OCI-LY7 (cell line): ENCODE data around the gene CPNE5. TPM values are rescaled to one million over a fixed set of nuclear protein-coding genes. Genes with fewer than 3 reads are reported as not detected.

Experiments
- BruUV-seq: library from RNA; stranded (reverse); fragments of 400-500 nt; replicated peaks from 2 replicates; lab custom pipeline; 2021; lab: Mats Ljungman, UMichigan
- CTCF ChIA-PET: fragments of 300-600 bp; sonication (Branson Sonifier 250); formaldehyde crosslinking; loops from one replicate; lab custom pipeline; 2022; ENCODE audit warnings: antibody characterized with exemption; ENCODE audit not compliant: unreplicated experiment; lab: Charles Lee
- POLR2A ChIA-PET: fragments of 300-600 bp; sonication (Branson Sonifier 250); formaldehyde crosslinking; loops from one replicate; lab custom pipeline; 2022; ENCODE audit warnings: antibody characterized with exemption; lab: Charles Lee
- DNase-seq: peaks from one replicate; pipeline ENCODE4 v3.0.0-alpha.2; 2015; ENCODE audit warnings: low spot score
- H2AFZ ChIP-seq: fragments of 200-600 bp; sonication (generic), shearing (Covaris generic); 2 replicates; pipeline ENCODE4 v1.6.1; 2014; ENCODE audit warnings: mild to moderate bottlenecking, antibody characterized with exemption, low read length, moderate library complexity
- H3K27ac ChIP-seq: fragments of 200-600 bp; sonication (generic); 2 replicates; pipeline ENCODE4 v1.5.1; 2014; ENCODE audit warnings: mixed run types, low read depth, mild to moderate bottlenecking, moderate library complexity, low read length, inconsistent platforms; ENCODE audit not compliant: poor library complexity, severe bottlenecking
- H3K36me3 ChIP-seq: fragments of 200-600 bp; sonication (generic); 2 replicates; pipeline ENCODE4 v1.6.1; 2014; ENCODE audit warnings: mild to moderate bottlenecking, antibody characterized with exemption, low read length, moderate library complexity, mixed read lengths; ENCODE audit not compliant: insufficient read depth
- H3K4me1 ChIP-seq: fragments of 200-600 bp; sonication (generic); 2 replicates; pipeline ENCODE4 v1.5.1; 2014; ENCODE audit warnings: mild to moderate bottlenecking, low read length; ENCODE audit not compliant: insufficient read depth, poor library complexity, severe bottlenecking
- H3K4me2 ChIP-seq: fragments of 200-600 bp; sonication (generic); 2 replicates; pipeline ENCODE4 v1.6.1; 2014; ENCODE audit warnings: mild to moderate bottlenecking, low read length
- H3K4me3 ChIP-seq: fragments of 200-600 bp; sonication (generic); 2 replicates; pipeline ENCODE4 v1.5.1; 2014; ENCODE audit warnings: mild to moderate bottlenecking, low read depth, low read length; ENCODE audit not compliant: poor library complexity, severe bottlenecking
- H3K79me2 ChIP-seq: fragments of 200-600 bp; sonication (generic); 2 replicates; pipeline ENCODE4 v1.6.1; 2016; ENCODE audit warnings: low read depth, mild to moderate bottlenecking, low read length, moderate library complexity, mixed read lengths; ENCODE audit not compliant: insufficient read depth
- H3K9me2 ChIP-seq: fragments of 200-600 bp; sonication (generic); 2 replicates; pipeline ENCODE4 v1.6.1; 2016; ENCODE audit warnings: mild to moderate bottlenecking, low read length, mixed read lengths; ENCODE audit not compliant: insufficient read depth
- H3K9me3 ChIP-seq: fragments of 200-600 bp; sonication (generic); 2 replicates; pipeline ENCODE4 v1.6.1; 2014; ENCODE audit warnings: mild to moderate bottlenecking, mixed run types, low read length, mixed read lengths
- H4K20me1 ChIP-seq: fragments of 200-600 bp; sonication (generic); 2 replicates; pipeline ENCODE4 v1.6.1; 2014; ENCODE audit warnings: mild to moderate bottlenecking, antibody characterized with exemption, low read length, moderate library complexity, mixed read lengths; ENCODE audit not compliant: insufficient read depth
- EZH2phosphoT487 ChIP-seq: fragments of 200-600 bp; sonication (generic); IDR thresholded peaks from 2 replicates; pipeline ENCODE4 v1.6.1; 2018; ENCODE audit warnings: low read depth, borderline replicate concordance, mild to moderate bottlenecking, mixed run types, antibody characterized with exemption, low read length, moderate library complexity, mixed read lengths
- intact Hi-C: fragments of 100-400 bp; cut with micrococcal nuclease; formaldehyde crosslinking; loops from one replicate; pipeline ENCODE4 v1.10.0; 2022; ENCODE audit not compliant: unreplicated experiment
- total RNA-seq, 2 experiments: library from RNA; depleted of rRNA in 1 of 2; stranded (reverse); fragments of >200 nt in 1 of 2; shearing (Covaris generic) in 1 of 2; gene quantifications; 2 replicates each; pipeline ENCODE4 v1.2.3, GENCODE V29; 2014 to 2022
- TF ChIP-seq, protein P1 (sequence below): fragments of 200-600 bp; sonication (generic); conservative IDR thresholded peaks from 2 replicates; pipeline ENCODE4 v1.5.1; 2014; ENCODE audit warnings: mild to moderate bottlenecking, antibody characterized with exemption, low read length, moderate library complexity, mixed read lengths

CPNE5 gene
- total RNA-seq, 2 experiments from 2014 or later, result 37.7 to 89.8 TPM

DNA sequence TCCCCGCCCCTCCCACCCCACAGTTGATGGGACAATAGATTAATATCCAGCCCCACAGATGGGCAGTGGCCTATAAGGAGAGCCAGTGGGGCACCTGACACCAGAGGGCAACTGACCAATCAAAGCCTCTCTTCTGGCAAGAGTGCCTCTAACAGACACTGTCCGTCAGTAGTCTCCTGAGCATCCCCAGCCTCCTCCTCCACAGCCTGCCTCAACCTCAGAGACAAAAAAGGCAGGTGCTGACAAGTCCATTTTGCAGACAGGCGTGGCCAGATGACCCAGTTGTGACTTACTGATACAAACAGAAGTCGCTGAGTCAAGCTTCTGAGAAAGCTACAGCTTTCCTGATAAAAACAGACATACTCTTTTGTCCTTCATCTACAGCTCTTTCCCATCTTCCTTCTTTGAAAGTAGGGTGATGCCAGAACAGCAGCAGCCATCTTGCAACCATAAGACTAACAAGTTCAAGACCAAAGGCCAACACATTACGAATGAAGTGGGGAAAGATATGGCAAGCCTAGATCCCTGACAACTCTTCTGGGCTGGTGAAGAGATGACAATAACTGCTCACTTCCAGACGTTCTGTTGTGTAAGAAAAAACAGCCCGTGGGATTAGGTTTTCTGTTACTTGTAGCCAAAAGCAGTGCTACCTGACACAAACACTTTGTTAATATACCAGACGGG lies 23.1 kb upstream of the CPNE5 start:
- intact Hi-C loops, result no loop called here
- peaks cover 96% of the 10 kb centered on the region for H3K36me3 ChIP-seq
- peaks cover 35% of the 10 kb centered on the region; the same call in 1 of the 2 replicates for H3K79me2 ChIP-seq
- no peak for DNase-seq
- ChIA-PET CTCF (no interaction called here), POLR2A (interaction anchor here (0.9 kb wide), 1 partner anchor 12 kb away, joined by 4 read pairs; the partner anchor contains the start of gene PPIL1)
- no peaks in the 10 kb centered on the region for H3K9me3 ChIP-seq
- no peak overlapping the region for H3K4me2 ChIP-seq
- no peak overlapping the region for H3K4me3 ChIP-seq
- no peaks in the 10 kb centered on the region for H3K9me2 ChIP-seq
- no TSS peak for BruUV-seq
- H3K4me1 ChIP-seq, result peaks cover 7% of the 10 kb centered on the region
- H3K27ac ChIP-seq, result no peak overlapping the region
- H2AFZ ChIP-seq, result no peak overlapping the region
- TF ChIP-seq EZH2phosphoT487, result no peak
- TF ChIP-seq, protein P1, sequence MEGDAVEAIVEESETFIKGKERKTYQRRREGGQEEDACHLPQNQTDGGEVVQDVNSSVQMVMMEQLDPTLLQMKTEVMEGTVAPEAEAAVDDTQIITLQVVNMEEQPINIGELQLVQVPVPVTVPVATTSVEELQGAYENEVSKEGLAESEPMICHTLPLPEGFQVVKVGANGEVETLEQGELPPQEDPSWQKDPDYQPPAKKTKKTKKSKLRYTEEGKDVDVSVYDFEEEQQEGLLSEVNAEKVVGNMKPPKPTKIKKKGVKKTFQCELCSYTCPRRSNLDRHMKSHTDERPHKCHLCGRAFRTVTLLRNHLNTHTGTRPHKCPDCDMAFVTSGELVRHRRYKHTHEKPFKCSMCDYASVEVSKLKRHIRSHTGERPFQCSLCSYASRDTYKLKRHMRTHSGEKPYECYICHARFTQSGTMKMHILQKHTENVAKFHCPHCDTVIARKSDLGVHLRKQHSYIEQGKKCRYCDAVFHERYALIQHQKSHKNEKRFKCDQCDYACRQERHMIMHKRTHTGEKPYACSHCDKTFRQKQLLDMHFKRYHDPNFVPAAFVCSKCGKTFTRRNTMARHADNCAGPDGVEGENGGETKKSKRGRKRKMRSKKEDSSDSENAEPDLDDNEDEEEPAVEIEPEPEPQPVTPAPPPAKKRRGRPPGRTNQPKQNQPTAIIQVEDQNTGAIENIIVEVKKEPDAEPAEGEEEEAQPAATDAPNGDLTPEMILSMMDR, result no peak
- H4K20me1 ChIP-seq, result no peaks in the 10 kb centered on the region; the same call in 1 of the 2 replicates

- Histone ChIP-seq H2AFZ (no peak overlapping the region), H3K9me2 (no peaks in the 10 kb centered on the region), H3K36me3 (peaks cover 96% of the 10 kb centered on the region), H3K27ac (no peak overlapping the region), H3K4me2 (no peak overlapping the region), H3K4me1 (no peaks in the 10 kb centered on the region), H4K20me1 (no peaks in the 10 kb centered on the region; the same call in 1 of the 2 replicates), H3K79me2 (peaks cover 15% of the 10 kb centered on the region; the same call in 1 of the 2 replicates), H3K4me3 (no peak overlapping the region), H3K9me3 (no peaks in the 10 kb centered on the region)
- no peak for DNase-seq
- CTCF ChIA-PET, result no interaction called here
- TF ChIP-seq EZH2phosphoT487, result no peak
- TF ChIP-seq, protein P1, result no peak
- intact Hi-C loops, result no loop called here
- POLR2A ChIA-PET, result interaction anchor here (0.8 to 1.6 kb wide), 3 partner anchors 12 to 46 kb away, joined by 3 to 5 read pairs (median 4); partner anchors contain the start of gene C6orf89
- no TSS peak for BruUV-seq
These were observed 20.9 kb upstream of the CPNE5 start for GRCh38 chr6:36860126-36860525.

GRCh38 chr6:36858407-36858981 lies 19.2 kb upstream of the CPNE5 start:
- H3K4me3 ChIP-seq, result no peak overlapping the region
- H3K27ac ChIP-seq, result no peak overlapping the region
- H3K36me3 ChIP-seq, result peaks cover 96% of the 10 kb centered on the region
- no peak overlapping the region for H2AFZ ChIP-seq
- H3K79me2 ChIP-seq, result peaks cover 15% of the 10 kb centered on the region; the same call in 1 of the 2 replicates
- H3K9me3 ChIP-seq, result no peaks in the 10 kb centered on the region
- H3K9me2 ChIP-seq, result no peaks in the 10 kb centered on the region
- intact Hi-C loops, result no loop called here
- TF ChIP-seq, protein P1, result no peak
- no peak for TF ChIP-seq EZH2phosphoT487
- ChIA-PET POLR2A (no interaction called here), CTCF (no interaction called here)
- BruUV-seq, result no TSS peak
- no peak overlapping the region for H3K4me2 ChIP-seq
- DNase-seq, result no peak
- no peaks in the 10 kb centered on the region for H3K4me1 ChIP-seq
- no peaks in the 10 kb centered on the region for H4K20me1 ChIP-seq
